NB4 (cell line): ENCODE measurements around the gene COQ3.

Experiments
- DNase-seq: peaks from one replicate; pipeline ENCODE4 v3.0.0; 2010; ENCODE audit warnings: low read depth
- H3K4me3 ChIP-seq: one replicate; pipeline ENCODE4 v1.5.1; 2011; ENCODE audit warnings: mild to moderate bottlenecking, low read depth, low read length, moderate library complexity
- MAX ChIP-seq: IDR thresholded peaks from 2 replicates; pipeline ENCODE4 v1.6.1; 2011; ENCODE audit warnings: low read depth, low read length
- MYC ChIP-seq: IDR thresholded peaks from 2 replicates; pipeline ENCODE4 v1.6.1; 2011; ENCODE audit warnings: low read depth, low read length
- POLR2A ChIP-seq: IDR thresholded peaks from 2 replicates; pipeline ENCODE4 v1.6.1; 2011; ENCODE audit warnings: mild to moderate bottlenecking; ENCODE audit not compliant: insufficient read length; ENCODE audit errors: extremely low read depth
- TF ChIP-seq, protein P1 (sequence below): IDR thresholded peaks from one replicate; pipeline ENCODE4 v1.5.1; 2012; ENCODE audit warnings: low read depth, low read length

Gene COQ3

DNA sequence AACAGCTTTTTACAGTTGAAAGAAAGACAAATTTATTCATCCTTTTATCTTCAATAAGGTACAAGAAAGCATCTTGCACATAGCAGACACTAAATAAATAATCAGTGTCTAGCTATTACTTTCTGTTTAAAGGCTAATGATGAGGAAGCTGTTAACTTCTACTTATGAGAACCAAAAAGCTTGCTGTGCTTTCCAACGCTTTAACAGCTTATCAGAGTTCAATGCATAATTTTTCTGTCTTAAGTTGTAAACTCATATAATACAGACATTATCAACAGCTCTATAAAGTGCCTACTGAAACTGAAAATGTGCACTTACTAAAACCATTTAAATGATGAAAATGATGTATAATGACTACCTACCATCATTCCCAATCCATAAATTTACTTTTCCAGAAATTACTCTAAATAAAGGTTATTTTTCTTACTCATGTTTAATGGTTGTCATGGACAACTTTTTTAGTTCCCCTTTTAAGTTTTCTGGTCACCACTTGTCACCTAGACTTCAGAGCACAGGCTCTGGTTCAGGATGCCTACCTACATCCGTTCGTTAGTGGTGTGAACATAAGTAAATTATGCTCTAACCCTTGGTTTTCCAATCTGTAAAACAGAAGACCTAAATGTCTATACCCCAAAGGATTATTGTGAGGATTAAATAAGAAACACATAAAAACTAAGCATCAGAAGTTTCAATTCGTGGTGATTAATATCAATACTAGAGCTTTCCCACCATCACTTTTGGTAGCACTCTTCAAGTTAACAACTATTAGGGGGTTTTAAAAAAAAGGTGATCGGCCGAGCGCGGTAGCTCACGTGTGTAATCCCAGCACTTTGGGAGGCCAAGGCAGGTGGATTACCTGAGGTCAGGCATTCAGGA, 23.1 kb upstream of the COQ3 start:
- TF ChIP-seq, protein P1, sequence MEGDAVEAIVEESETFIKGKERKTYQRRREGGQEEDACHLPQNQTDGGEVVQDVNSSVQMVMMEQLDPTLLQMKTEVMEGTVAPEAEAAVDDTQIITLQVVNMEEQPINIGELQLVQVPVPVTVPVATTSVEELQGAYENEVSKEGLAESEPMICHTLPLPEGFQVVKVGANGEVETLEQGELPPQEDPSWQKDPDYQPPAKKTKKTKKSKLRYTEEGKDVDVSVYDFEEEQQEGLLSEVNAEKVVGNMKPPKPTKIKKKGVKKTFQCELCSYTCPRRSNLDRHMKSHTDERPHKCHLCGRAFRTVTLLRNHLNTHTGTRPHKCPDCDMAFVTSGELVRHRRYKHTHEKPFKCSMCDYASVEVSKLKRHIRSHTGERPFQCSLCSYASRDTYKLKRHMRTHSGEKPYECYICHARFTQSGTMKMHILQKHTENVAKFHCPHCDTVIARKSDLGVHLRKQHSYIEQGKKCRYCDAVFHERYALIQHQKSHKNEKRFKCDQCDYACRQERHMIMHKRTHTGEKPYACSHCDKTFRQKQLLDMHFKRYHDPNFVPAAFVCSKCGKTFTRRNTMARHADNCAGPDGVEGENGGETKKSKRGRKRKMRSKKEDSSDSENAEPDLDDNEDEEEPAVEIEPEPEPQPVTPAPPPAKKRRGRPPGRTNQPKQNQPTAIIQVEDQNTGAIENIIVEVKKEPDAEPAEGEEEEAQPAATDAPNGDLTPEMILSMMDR: no peak
- TF ChIP-seq MYC: no peak
- TF ChIP-seq MAX: no peak
- no peak for TF ChIP-seq POLR2A
- no peak overlapping the region for H3K4me3 ChIP-seq
- no peak for DNase-seq

- no peak overlapping the region for H3K4me3 ChIP-seq
- TF ChIP-seq MYC (no peak), POLR2A (no peak), MAX (no peak)
- TF ChIP-seq, protein P1: no peak
- DNase-seq: no peak
Measured at GRCh38 chr6:99416226-99416625, 22.2 kb upstream of the COQ3 start.

DNA sequence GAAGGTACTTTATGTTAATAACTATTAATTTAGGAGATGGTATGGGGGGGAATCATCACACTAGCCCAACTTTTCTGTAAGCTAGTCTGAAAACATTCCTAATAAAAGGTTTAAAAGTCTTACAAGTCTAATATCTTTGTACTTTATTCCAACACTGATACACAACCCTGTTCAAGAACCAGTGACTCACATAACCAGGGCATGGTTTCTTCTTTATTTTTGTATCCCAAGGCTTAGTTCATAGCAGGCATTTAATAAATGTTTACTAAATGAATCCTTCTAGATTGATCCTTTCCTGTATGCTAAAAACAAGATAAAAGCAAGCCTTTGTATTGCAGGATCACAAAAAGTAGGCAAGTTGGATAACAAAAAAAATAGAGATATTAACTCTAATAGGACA, 21.5 kb upstream of the COQ3 start:
- H3K4me3 ChIP-seq: no peak overlapping the region
- TF ChIP-seq, protein P1: no peak
- TF ChIP-seq MYC: no peak
- no peak for TF ChIP-seq POLR2A
- no peak for DNase-seq

GRCh38 chr6:99412065-99412464, 18.1 kb upstream of the COQ3 start:
- TF ChIP-seq MAX: no peak
- TF ChIP-seq MYC: no peak
- TF ChIP-seq, protein P1: no peak
- no peak for DNase-seq

DNA sequence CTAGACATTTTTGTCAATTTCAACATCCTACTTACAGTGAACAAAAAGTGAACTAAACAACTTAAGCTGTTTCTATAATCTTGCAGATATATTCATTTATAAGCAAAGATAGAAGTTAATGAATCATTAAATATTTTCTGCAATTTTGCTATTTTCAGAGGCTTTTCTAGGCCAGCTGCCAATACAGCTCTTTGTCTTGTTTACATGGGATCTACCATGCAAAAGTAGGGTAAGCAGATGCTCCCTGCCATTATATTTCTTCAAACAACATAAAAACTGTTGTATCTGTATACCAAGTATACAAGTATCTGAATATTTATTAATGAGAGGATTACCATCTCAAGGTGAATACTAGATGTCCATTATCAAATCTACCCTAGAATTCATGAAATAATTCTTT, 15.7 kb upstream of the COQ3 start:
- TF ChIP-seq POLR2A (no peak), MAX (no peak), MYC (no peak)
- no peak for DNase-seq
- no peak overlapping the region for H3K4me3 ChIP-seq

More at GRCh38 chr6:99412065-99412464, 18.1 kb upstream of the COQ3 start:
- H3K4me3 ChIP-seq: no peak overlapping the region

- TF ChIP-seq, protein P1: no peak
- no peak for TF ChIP-seq POLR2A
- TF ChIP-seq MAX: no peak
- no peak for TF ChIP-seq MYC
- no peak overlapping the region for H3K4me3 ChIP-seq
- no peak for DNase-seq
Measured at GRCh38 chr6:99407076-99407475, 13.1 kb upstream of the COQ3 start.
